GM19099 (cell line): ENCODE measurements around the gene KIAA0825.

Experiments used
- POLR2A ChIP-seq: IDR thresholded peaks from 3 replicates; pipeline ENCODE4 v1.6.1; 2011; ENCODE audit warnings: low read depth; ENCODE audit not compliant: insufficient read length; ENCODE audit errors: extremely low read depth

KIAA0825 gene

GRCh38 chr5:94243612-94244011, 374.8 kb downstream of the KIAA0825 start:
- TF ChIP-seq POLR2A, result no peak

- TF ChIP-seq POLR2A, result no peak
These were observed 377.3 kb downstream of the KIAA0825 start for GRCh38 chr5:94240993-94241651.

GRCh38 chr5:94240596-94240992, 377.8 kb downstream of the KIAA0825 start:
- no peak for TF ChIP-seq POLR2A

DNA sequence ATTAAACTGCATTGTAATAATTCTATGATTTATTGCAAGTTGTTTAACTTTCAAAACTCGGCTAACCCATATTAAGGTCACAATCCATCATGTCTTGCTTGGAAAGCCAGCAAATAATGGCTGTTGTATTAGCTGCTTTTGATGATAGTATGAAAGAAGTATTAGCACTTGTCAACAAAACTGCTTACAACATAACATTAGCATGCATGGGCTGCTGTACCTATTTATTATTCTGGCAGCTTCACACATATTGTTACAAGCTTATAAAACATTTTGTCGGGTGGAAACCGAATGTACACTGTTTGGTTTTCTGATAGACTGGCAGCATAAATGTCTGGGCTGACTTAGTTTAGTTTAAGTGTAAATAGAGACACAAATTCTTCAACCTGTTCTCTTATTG, 378.3 kb downstream of the KIAA0825 start:
- no peak for TF ChIP-seq POLR2A

- TF ChIP-seq POLR2A, result no peak
These were observed 379.1 kb downstream of the KIAA0825 start for GRCh38 chr5:94239266-94239665.

- no peak for TF ChIP-seq POLR2A
These were observed 383.4 kb downstream of the KIAA0825 start for GRCh38 chr5:94234987-94235386.

DNA sequence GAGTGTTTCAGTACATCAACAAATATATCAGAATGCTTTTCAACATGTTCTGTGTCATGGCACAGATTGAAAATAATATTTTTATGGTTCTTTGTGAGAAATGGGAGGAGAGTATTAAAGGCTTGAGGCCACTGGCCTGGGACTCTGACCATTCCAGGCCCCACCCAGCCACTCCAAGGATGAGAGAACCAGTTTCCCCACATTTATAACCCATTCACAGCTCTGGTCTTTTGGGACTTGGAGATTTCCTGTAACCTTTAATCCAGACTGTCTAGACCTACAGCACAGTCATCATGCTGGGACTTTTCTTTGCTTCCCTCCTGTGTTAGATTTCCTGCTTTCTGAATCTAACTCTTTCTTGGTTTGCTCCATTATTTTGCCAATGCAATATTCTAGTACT, 389.6 kb downstream of the KIAA0825 start:
- no peak for TF ChIP-seq POLR2A

- TF ChIP-seq POLR2A, result no peak
These were observed 395.2 kb downstream of the KIAA0825 start for GRCh38 chr5:94223235-94223634.

DNA sequence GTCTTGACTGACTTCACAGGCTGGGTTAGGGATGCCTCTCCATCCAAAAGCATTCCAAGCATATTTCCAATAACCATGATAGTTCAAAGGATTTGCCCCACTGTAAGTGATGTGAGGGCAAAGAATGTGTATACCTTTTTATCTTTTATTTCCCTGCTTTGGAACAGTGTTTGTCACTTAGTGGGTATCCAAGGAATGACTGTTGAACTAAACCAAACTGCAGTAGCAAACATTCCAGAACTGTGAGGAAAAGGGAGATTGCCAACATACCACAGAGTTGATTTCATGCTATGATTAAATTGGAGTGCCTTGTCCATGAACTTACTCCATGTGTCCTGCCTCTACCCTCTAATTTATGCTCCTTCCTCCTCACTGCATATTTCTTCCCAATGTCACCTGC, 400.0 kb downstream of the KIAA0825 start:
- TF ChIP-seq POLR2A, result no peak

DNA sequence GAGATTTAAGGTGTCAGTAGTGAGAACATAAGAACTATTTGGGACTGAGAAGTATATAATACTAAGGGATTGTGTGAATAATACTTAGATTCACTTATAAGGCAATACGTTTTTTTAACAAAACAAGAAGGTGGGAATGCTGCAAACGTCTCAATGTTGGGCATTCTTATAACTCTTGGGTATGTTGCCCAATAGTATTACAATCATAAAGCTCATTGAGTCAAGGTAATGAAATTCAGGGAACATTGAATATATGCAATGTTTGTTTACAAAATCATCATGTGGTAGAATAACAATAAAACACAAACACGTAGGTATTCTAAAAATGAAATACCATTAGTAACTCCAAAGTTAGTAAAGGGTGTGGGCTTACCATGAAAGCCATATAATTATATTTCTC, 400.7 kb downstream of the KIAA0825 start:
- TF ChIP-seq POLR2A, result no peak

GRCh38 chr5:94217216-94217615, 401.2 kb downstream of the KIAA0825 start:
- TF ChIP-seq POLR2A, result no peak

DNA sequence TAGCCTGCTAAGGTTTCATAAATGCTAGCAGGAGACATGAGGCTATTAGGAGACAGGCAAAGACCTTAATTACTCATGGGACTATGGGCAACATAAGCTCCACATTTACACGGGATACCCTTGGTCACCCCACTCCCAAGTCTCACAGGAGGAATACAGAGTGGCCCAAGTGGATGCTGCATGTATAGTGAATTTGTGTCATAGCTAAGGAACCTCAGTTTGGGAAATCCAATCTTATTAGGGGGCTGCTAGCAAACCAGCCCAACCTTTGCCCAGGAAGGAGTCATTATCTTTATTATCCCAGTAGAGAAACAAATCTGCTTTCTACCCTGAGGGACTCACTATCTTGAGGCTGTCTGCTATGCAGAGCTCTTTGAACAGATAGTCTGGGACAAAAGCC, 405.9 kb downstream of the KIAA0825 start:
- no peak for TF ChIP-seq POLR2A

- TF ChIP-seq POLR2A, result no peak
These were observed 408.5 kb downstream of the KIAA0825 start for GRCh38 chr5:94209774-94210355.

- no peak for TF ChIP-seq POLR2A
These were observed 409.1 kb downstream of the KIAA0825 start for GRCh38 chr5:94209272-94209671.

DNA sequence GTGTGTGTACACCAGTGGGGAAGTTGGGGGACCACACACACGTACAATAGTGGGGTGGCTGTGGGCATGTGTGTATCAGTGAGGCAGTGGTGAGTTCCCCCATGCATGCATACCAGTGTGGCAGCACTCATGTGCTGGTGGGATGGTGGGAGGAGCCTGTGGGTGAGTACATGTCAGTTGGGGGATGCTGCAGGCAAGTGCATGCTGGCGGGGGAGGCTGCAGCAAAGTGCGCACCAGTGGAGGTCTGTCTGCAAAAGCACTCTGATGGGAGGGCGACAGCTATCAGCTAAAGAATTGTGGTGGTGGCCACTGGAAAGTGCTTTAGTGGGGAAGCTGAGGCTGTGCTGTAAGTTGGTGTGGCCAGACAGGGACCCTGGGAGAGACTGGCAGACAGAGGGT, 418.8 kb downstream of the KIAA0825 start:
- no peak for TF ChIP-seq POLR2A

DNA sequence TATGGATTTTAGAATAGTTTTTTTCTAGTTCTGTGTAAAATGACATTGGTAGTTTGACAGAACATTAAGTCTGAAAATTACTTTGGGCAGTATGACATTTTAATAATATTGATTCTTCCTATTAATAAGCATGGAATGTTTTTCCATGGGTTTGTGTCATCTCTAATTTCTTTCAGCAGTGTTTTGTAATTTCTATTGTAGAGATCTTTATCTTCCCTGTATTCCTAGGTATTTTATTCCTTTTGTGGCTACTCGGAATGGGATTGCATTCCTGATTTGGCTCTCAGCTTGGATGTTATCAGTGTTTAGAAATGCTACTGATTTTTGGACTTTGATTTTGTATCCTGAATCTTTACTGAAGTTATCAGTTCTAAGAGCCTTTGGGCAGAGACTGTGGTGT, 420.4 kb downstream of the KIAA0825 start:
- no peak for TF ChIP-seq POLR2A

GRCh38 chr5:94196953-94197352, 421.5 kb downstream of the KIAA0825 start:
- TF ChIP-seq POLR2A, result no peak
